GM12865 (cell line): ENCODE results near the gene RABGAP1.

Source experiments
- DNase-seq: peaks from one replicate; pipeline ENCODE4 v3.0.0; 2010; ENCODE audit warnings: low read depth
- H3K4me3 ChIP-seq: 2 replicates; pipeline ENCODE4 v1.5.1; 2011; ENCODE audit warnings: mild to moderate bottlenecking, low read depth, low read length, control low read depth
- TF ChIP-seq, protein P1 (sequence below): IDR thresholded peaks from 2 replicates; pipeline ENCODE4 v1.5.1; 2011; ENCODE audit warnings: low read length, control low read depth, low read depth, inconsistent platforms; ENCODE audit not compliant: insufficient read depth; ENCODE audit errors: missing control alignments

Gene RABGAP1

DNA sequence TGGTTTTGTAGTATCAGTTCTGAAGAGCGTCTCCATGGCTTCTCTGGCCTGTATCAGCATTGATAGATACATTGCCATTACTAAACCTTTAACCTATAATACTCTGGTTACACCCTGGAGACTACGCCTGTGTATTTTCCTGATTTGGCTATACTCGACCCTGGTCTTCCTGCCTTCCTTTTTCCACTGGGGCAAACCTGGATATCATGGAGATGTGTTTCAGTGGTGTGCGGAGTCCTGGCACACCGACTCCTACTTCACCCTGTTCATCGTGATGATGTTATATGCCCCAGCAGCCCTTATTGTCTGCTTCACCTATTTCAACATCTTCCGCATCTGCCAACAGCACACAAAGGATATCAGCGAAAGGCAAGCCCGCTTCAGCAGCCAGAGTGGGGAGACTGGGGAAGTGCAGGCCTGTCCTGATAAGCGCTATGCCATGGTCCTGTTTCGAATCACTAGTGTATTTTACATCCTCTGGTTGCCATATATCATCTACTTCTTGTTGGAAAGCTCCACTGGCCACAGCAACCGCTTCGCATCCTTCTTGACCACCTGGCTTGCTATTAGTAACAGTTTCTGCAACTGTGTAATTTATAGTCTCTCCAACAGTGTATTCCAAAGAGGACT, 94.2 kb downstream of the RABGAP1 start:
- H3K4me3 ChIP-seq, result no peak overlapping the region
- DNase-seq, result no peak
- TF ChIP-seq, protein P1, sequence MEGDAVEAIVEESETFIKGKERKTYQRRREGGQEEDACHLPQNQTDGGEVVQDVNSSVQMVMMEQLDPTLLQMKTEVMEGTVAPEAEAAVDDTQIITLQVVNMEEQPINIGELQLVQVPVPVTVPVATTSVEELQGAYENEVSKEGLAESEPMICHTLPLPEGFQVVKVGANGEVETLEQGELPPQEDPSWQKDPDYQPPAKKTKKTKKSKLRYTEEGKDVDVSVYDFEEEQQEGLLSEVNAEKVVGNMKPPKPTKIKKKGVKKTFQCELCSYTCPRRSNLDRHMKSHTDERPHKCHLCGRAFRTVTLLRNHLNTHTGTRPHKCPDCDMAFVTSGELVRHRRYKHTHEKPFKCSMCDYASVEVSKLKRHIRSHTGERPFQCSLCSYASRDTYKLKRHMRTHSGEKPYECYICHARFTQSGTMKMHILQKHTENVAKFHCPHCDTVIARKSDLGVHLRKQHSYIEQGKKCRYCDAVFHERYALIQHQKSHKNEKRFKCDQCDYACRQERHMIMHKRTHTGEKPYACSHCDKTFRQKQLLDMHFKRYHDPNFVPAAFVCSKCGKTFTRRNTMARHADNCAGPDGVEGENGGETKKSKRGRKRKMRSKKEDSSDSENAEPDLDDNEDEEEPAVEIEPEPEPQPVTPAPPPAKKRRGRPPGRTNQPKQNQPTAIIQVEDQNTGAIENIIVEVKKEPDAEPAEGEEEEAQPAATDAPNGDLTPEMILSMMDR, result no peak

DNA sequence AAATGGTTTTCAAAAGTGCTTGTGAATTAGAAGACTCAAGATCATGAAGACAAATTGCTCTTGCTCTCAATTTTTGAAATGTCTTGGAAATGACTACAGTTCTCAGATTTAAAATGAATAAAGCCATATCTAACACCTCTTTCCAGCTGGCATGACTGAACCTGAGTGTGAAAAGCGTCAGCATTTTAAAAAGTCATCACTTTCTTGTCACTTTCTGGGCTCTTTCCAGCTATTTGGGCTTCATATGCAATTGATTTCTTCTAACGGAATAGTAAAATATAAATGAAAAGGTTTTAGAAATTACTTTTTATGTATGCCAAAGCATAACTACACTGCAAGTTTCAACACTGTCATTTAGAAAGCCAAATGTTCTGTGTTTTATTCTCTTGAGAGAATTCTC, 95.0 kb downstream of the RABGAP1 start:
- H3K4me3 ChIP-seq, result no peak overlapping the region
- TF ChIP-seq, protein P1, result no peak
- no peak for DNase-seq

DNA sequence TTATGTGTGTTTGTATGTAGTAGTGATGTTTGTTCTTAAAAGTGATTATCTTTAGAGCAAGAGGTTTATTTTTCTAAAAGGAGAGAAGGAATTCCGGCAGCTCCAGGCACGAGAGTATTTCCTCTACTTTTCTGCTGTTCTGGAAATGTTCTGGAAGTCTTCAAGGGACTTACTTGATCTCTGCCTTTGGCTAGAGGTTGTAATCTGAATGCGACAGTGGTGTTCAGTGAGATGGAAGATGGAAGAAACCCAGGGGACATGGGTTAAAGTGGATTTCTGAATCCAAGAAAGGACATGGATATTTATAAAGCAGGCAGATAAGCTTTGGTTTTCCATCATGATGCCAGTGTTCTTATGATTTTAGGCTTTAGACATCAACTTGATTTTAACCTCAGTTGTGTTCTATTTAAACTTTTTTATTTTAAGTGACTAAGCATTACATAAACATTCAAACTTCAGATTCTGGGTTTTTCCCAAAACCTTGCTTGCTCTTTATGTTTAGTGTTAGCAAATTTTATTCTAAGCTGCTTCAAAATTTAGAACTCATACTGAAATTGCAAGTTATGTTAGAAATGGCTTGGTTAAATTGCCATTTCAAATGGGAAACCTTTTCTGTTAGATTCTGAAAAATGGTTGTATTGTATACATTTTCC, 96.2 kb downstream of the RABGAP1 start:
- TF ChIP-seq, protein P1, result no peak
- no peak overlapping the region for H3K4me3 ChIP-seq
- DNase-seq, result no peak

DNA sequence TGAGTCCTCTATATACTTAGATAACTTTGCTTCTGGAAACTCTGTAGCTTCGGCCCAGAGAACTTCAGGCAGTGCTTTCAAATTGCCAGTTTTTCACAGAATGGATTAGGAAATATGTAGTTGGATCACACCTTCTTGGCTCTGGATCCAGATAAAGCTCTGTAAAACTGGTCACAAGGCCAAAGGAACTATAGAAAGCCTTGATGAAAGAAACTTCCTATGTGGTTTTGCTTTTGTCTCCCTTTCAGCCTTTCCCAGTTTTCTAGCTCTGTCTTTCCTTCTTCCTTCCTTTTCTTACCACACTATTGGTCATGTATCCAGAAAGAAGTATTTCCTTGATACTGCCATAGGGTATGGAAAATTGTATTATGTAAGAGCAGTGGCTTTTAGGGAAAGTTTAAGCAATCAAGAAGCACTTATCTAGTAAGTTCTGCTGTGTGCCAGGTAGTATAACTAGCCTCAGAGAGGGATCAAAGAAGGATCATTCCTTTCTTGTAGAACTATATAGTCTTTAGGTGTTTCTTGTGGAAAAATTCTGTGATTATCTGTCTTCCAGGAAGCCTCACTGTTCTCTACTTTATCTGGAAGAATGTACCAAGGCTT, 98.9 kb downstream of the RABGAP1 start:
- DNase-seq, result no peak
- no peak overlapping the region for H3K4me3 ChIP-seq
- TF ChIP-seq, protein P1, result no peak

DNA sequence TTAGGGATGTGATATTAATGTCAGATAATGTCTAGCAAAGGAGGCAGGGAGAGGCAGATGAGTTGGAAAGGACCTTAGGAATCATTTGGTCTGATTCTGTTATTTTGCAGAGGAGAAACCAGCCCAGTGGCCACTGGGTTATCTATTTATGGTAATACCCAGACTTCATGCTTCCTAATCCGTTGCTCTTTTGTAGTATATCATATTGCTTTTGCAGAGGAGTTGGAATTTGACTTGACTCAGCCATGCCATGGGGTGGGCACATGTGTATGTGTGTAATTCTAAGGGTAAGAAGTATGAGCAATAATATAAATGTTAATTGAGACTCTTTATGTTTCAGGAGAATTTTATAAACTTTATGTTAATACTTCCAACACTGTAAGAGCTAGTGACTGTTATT, 100.0 kb downstream of the RABGAP1 start:
- no peak overlapping the region for H3K4me3 ChIP-seq
- TF ChIP-seq, protein P1, result no peak
- DNase-seq, result no peak

DNA sequence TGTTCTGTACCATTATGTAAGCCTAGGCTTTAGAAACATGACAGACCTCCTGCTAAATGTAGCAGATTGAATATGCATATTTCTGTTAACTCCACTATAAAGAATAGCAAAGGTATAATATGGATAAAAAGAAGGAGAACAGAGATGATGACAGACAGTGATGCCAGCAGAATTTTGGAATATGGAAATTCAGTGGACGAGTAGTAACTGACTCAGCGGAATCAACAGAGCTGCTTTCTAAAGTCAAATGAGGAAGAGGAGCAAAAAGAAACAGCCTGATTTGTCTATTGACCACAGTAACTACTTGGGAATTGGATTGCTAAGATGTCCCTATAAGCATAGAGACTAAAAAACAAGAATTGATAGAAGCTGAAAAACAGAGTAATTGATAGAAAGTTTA, 100.7 kb downstream of the RABGAP1 start:
- TF ChIP-seq, protein P1, result no peak
- no peak for DNase-seq

More for the DNA sequence above, 100.7 kb downstream of the RABGAP1 start:
- no peak overlapping the region for H3K4me3 ChIP-seq
